Hepatocyte (in vitro differentiated cells): ENCODE results near the gene WIPF3.

Source experiments
- CTCF ChIP-seq: fragments of 200-600 bp; sonication (generic); IDR thresholded peaks from 2 replicates; pipeline ENCODE4 v1.5.1; 2016; ENCODE audit warnings: antibody characterized with exemption, mild to moderate bottlenecking; ENCODE audit not compliant: poor library complexity
- EZH2 ChIP-seq: fragments of 200-600 bp; sonication (generic); IDR thresholded peaks from 2 replicates; pipeline ENCODE4 v1.6.1; 2016; ENCODE audit warnings: antibody characterized with exemption, mild to moderate bottlenecking, borderline replicate concordance
- EZH2phosphoT487 ChIP-seq: fragments of 200-600 bp; sonication (generic); IDR thresholded peaks from one replicate; pipeline ENCODE4 v1.6.1; 2018; ENCODE audit warnings: antibody characterized with exemption, mild to moderate bottlenecking, low read depth, moderate library complexity; ENCODE audit not compliant: unreplicated experiment, severe bottlenecking

- no peak for TF ChIP-seq CTCF
- TF ChIP-seq EZH2, result no peak
- TF ChIP-seq EZH2phosphoT487, result no peak
Observed at GRCh38 chr7:29884399-29885272, 78.3 kb downstream of the WIPF3 start.
